ENCODE measurements around the gene UBE2J1. TPM values are rescaled to one million over a fixed set of nuclear protein-coding genes. Genes with fewer than 3 reads are reported as not detected.
"Not testable (repeated sequence)": the region's sequence is repeated elsewhere in the genome, so short reads cannot be mapped to it uniquely, and the experiment has no call there.

Gene UBE2J1
- total RNA-seq, 1 donor = 83.2 TPM

GRCh38 chr6:89295981-89296380 lies 56.5 kb downstream of the UBE2J1 start:
- H3K27me3 ChIP-seq (ENCODE audit: insufficient read depth, low read length) = no peaks in the 10 kb centered on the region
- H3K4me1 ChIP-seq (ENCODE audit: insufficient read depth, low read length) = peaks cover 24% of the 10 kb centered on the region
- H3K4me3 ChIP-seq (ENCODE audit: low read length) = no peak overlapping the region
- H3K9me3 ChIP-seq (ENCODE audit: low read depth, low read length) = no peaks in the 10 kb centered on the region

GRCh38 chr6:89295116-89295515 lies 57.4 kb downstream of the UBE2J1 start:
- H3K4me3 ChIP-seq (ENCODE audit: low read length); H3K27me3 ChIP-seq (ENCODE audit: insufficient read depth, low read length); H3K9me3 ChIP-seq (ENCODE audit: low read depth, low read length): not testable (repeated sequence)
- peaks cover 24% of the 10 kb centered on the region for H3K4me1 ChIP-seq (ENCODE audit: insufficient read depth, low read length)

- no peaks in the 10 kb centered on the region for H3K4me1 ChIP-seq (ENCODE audit: insufficient read depth, low read length)
- no peaks in the 10 kb centered on the region for H3K27me3 ChIP-seq (ENCODE audit: insufficient read depth, low read length)
- H3K4me3 ChIP-seq (ENCODE audit: low read length) = no peak overlapping the region
- no peaks in the 10 kb centered on the region for H3K9me3 ChIP-seq (ENCODE audit: low read depth, low read length)
Measured at GRCh38 chr6:89291256-89291819, 61.2 kb downstream of the UBE2J1 start.

- Histone ChIP-seq H3K4me1 (ENCODE audit: insufficient read depth, low read length) (no peaks in the 10 kb centered on the region), H3K4me3 (ENCODE audit: low read length) (no peak overlapping the region), H3K9me3 (ENCODE audit: low read depth, low read length) (no peaks in the 10 kb centered on the region), H3K27me3 (ENCODE audit: insufficient read depth, low read length) (no peaks in the 10 kb centered on the region)
Measured at GRCh38 chr6:89290401-89291155, 61.9 kb downstream of the UBE2J1 start.

- no peaks in the 10 kb centered on the region for H3K9me3 ChIP-seq (ENCODE audit: low read depth, low read length)
- H3K27me3 ChIP-seq (ENCODE audit: insufficient read depth, low read length) = no peaks in the 10 kb centered on the region
- no peaks in the 10 kb centered on the region for H3K4me1 ChIP-seq (ENCODE audit: insufficient read depth, low read length)
- no peak overlapping the region for H3K4me3 ChIP-seq (ENCODE audit: low read length)
Measured at GRCh38 chr6:89289710-89290109, 62.8 kb downstream of the UBE2J1 start.

- H3K9me3 ChIP-seq (ENCODE audit: low read depth, low read length) = no peaks in the 10 kb centered on the region
- H3K4me3 ChIP-seq (ENCODE audit: low read length) = no peak overlapping the region
- H3K4me1 ChIP-seq (ENCODE audit: insufficient read depth, low read length) = no peaks in the 10 kb centered on the region
- H3K27me3 ChIP-seq (ENCODE audit: insufficient read depth, low read length) = no peaks in the 10 kb centered on the region
Measured at GRCh38 chr6:89287351-89288028, 65.0 kb downstream of the UBE2J1 start.

- no peaks in the 10 kb centered on the region for H3K9me3 ChIP-seq (ENCODE audit: low read depth, low read length)
- no peaks in the 10 kb centered on the region for H3K4me1 ChIP-seq (ENCODE audit: insufficient read depth, low read length)
- no peaks in the 10 kb centered on the region for H3K27me3 ChIP-seq (ENCODE audit: insufficient read depth, low read length)
- H3K4me3 ChIP-seq (ENCODE audit: low read length) = no peak overlapping the region
Measured at GRCh38 chr6:89286516-89286915, 66.0 kb downstream of the UBE2J1 start.

- Histone ChIP-seq H3K27me3 (ENCODE audit: insufficient read depth, low read length) (no peaks in the 10 kb centered on the region), H3K4me1 (ENCODE audit: insufficient read depth, low read length) (no peaks in the 10 kb centered on the region), H3K9me3 (ENCODE audit: low read depth, low read length) (no peaks in the 10 kb centered on the region), H3K4me3 (ENCODE audit: low read length) (no peak overlapping the region)
Measured at GRCh38 chr6:89284963-89285735, 67.4 kb downstream of the UBE2J1 start.

- no peaks in the 10 kb centered on the region for H3K4me1 ChIP-seq (ENCODE audit: insufficient read depth, low read length)
- no peaks in the 10 kb centered on the region for H3K27me3 ChIP-seq (ENCODE audit: insufficient read depth, low read length)
- no peak overlapping the region for H3K4me3 ChIP-seq (ENCODE audit: low read length)
- H3K9me3 ChIP-seq (ENCODE audit: low read depth, low read length) = no peaks in the 10 kb centered on the region
Measured at GRCh38 chr6:89284081-89284480, 68.4 kb downstream of the UBE2J1 start.

GRCh38 chr6:89282749-89283148 lies 69.8 kb downstream of the UBE2J1 start:
- no peaks in the 10 kb centered on the region for H3K4me1 ChIP-seq (ENCODE audit: insufficient read depth, low read length)
- no peaks in the 10 kb centered on the region for H3K27me3 ChIP-seq (ENCODE audit: insufficient read depth, low read length)
- no peaks in the 10 kb centered on the region for H3K9me3 ChIP-seq (ENCODE audit: low read depth, low read length)
- H3K4me3 ChIP-seq (ENCODE audit: low read length) = no peak overlapping the region

GRCh38 chr6:89281779-89282246 lies 70.7 kb downstream of the UBE2J1 start:
- no peaks in the 10 kb centered on the region for H3K27me3 ChIP-seq (ENCODE audit: insufficient read depth, low read length)
- H3K4me1 ChIP-seq (ENCODE audit: insufficient read depth, low read length) = no peaks in the 10 kb centered on the region
- no peak overlapping the region for H3K4me3 ChIP-seq (ENCODE audit: low read length)
- H3K9me3 ChIP-seq (ENCODE audit: low read depth, low read length) = no peaks in the 10 kb centered on the region

- Histone ChIP-seq H3K9me3 (ENCODE audit: low read depth, low read length) (no peaks in the 10 kb centered on the region), H3K4me1 (ENCODE audit: insufficient read depth, low read length) (no peaks in the 10 kb centered on the region), H3K27me3 (ENCODE audit: insufficient read depth, low read length) (no peaks in the 10 kb centered on the region), H3K4me3 (ENCODE audit: low read length) (no peak overlapping the region)
Measured at GRCh38 chr6:89278956-89279355, 73.6 kb downstream of the UBE2J1 start.

Measured in mononuclear cell (primary cell).